OCI-LY3 (cell line): ENCODE measurements around the gene PTPRN2.

ENCODE experiments used
- EZH2phosphoT487 ChIP-seq: fragments of 200-600 bp; shearing (Covaris generic); IDR thresholded peaks from 2 replicates; pipeline ENCODE4 v1.6.1; 2018; ENCODE audit warnings: antibody characterized with exemption, mixed run types, low read depth
- TF ChIP-seq, protein P1 (sequence below): fragments of 200-600, 300-600 bp; sonication (generic); IDR thresholded peaks from 2 replicates; pipeline ENCODE4 v1.5.1; 2014; ENCODE audit warnings: antibody characterized with exemption, low read length, low read depth

DNA sequence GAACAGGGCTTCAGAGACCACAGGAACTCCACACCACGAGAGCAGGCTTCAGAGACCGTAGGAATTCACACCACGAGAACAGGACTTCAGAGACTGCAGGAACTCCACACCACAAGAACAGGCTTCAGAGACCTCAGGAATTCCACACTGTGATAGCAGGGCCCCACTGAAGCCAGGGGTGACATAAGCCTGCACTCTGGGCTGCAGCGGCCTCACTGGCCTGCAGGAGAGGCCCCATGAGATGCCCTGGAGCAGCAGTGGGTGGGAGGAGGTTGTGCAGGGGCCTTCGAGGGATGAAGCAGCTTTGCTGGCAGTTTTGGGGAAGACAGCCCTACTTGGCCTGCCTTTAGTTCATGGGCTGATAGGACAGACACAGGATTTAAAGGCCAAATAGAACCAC, 614.7 kb downstream of the PTPRN2 start:
- TF ChIP-seq, protein P1, sequence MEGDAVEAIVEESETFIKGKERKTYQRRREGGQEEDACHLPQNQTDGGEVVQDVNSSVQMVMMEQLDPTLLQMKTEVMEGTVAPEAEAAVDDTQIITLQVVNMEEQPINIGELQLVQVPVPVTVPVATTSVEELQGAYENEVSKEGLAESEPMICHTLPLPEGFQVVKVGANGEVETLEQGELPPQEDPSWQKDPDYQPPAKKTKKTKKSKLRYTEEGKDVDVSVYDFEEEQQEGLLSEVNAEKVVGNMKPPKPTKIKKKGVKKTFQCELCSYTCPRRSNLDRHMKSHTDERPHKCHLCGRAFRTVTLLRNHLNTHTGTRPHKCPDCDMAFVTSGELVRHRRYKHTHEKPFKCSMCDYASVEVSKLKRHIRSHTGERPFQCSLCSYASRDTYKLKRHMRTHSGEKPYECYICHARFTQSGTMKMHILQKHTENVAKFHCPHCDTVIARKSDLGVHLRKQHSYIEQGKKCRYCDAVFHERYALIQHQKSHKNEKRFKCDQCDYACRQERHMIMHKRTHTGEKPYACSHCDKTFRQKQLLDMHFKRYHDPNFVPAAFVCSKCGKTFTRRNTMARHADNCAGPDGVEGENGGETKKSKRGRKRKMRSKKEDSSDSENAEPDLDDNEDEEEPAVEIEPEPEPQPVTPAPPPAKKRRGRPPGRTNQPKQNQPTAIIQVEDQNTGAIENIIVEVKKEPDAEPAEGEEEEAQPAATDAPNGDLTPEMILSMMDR: no peak
- TF ChIP-seq EZH2phosphoT487: no peak
